GM19455 (cell line): ENCODE measurements around the gene MICAL3.

Source experiments
- ATAC-seq: cut with Tn5 transposase; IDR thresholded peaks from one replicate; pipeline ENCODE4 v1.9.1; 2021; ENCODE audit not compliant: unreplicated experiment

The MICAL3 gene

GRCh38 chr22:17851759-17852158 lies 172.6 kb downstream of the MICAL3 start:
- ATAC-seq, result no peak

- no peak for ATAC-seq
These were observed 176.8 kb downstream of the MICAL3 start for GRCh38 chr22:17847360-17848078.

- no peak for ATAC-seq
These were observed 177.9 kb downstream of the MICAL3 start for GRCh38 chr22:17846326-17846992.

GRCh38 chr22:17845790-17846189 lies 178.6 kb downstream of the MICAL3 start:
- ATAC-seq, result no peak

- no peak for ATAC-seq
These were observed 179.0 kb downstream of the MICAL3 start for GRCh38 chr22:17845327-17845726.

GRCh38 chr22:17844150-17844549 lies 180.2 kb downstream of the MICAL3 start:
- no peak for ATAC-seq

GRCh38 chr22:17842386-17842785 lies 182.0 kb downstream of the MICAL3 start:
- ATAC-seq, result no peak

- no peak for ATAC-seq
These were observed 182.5 kb downstream of the MICAL3 start for GRCh38 chr22:17841836-17842235.

GRCh38 chr22:17838180-17838865 lies 186.0 kb downstream of the MICAL3 start:
- no peak for ATAC-seq

GRCh38 chr22:17836992-17837742 lies 187.2 kb downstream of the MICAL3 start:
- no peak for ATAC-seq

- ATAC-seq, result no peak
These were observed 189.1 kb downstream of the MICAL3 start for GRCh38 chr22:17835256-17835655.

- ATAC-seq, result no peak
These were observed 190.9 kb downstream of the MICAL3 start for GRCh38 chr22:17833489-17833888.

- ATAC-seq, result no peak
These were observed 191.7 kb downstream of the MICAL3 start for GRCh38 chr22:17832665-17833064.

GRCh38 chr22:17831501-17832251 lies 192.7 kb downstream of the MICAL3 start:
- ATAC-seq, result no peak

- ATAC-seq, result no peak
These were observed 194.1 kb downstream of the MICAL3 start for GRCh38 chr22:17830043-17830961.

GRCh38 chr22:17829695-17830042 lies 194.7 kb downstream of the MICAL3 start:
- no peak for ATAC-seq

GRCh38 chr22:17828502-17829080 lies 195.8 kb downstream of the MICAL3 start:
- no peak for ATAC-seq

GRCh38 chr22:17827466-17827865 lies 196.9 kb downstream of the MICAL3 start:
- ATAC-seq, result no peak

- ATAC-seq, result no peak
These were observed 198.3 kb downstream of the MICAL3 start for GRCh38 chr22:17825876-17826550.
